IMR-90 (cell line): ENCODE results near the gene GRHL3.

Experiments used
- CEBPB ChIP-seq: IDR thresholded peaks from 2 replicates; pipeline ENCODE4 v1.6.1; 2012; ENCODE audit warnings: low read depth, low read length, improper control_type of control experiment
- MAFK ChIP-seq: IDR thresholded peaks from 2 replicates; pipeline ENCODE4 v1.6.1; 2012; ENCODE audit warnings: low read depth, low read length, improper control_type of control experiment
- POLR2A ChIP-seq: IDR thresholded peaks from 2 replicates; pipeline ENCODE4 v1.6.1; 2012; ENCODE audit warnings: mild to moderate bottlenecking, low read depth, low read length

DNA sequence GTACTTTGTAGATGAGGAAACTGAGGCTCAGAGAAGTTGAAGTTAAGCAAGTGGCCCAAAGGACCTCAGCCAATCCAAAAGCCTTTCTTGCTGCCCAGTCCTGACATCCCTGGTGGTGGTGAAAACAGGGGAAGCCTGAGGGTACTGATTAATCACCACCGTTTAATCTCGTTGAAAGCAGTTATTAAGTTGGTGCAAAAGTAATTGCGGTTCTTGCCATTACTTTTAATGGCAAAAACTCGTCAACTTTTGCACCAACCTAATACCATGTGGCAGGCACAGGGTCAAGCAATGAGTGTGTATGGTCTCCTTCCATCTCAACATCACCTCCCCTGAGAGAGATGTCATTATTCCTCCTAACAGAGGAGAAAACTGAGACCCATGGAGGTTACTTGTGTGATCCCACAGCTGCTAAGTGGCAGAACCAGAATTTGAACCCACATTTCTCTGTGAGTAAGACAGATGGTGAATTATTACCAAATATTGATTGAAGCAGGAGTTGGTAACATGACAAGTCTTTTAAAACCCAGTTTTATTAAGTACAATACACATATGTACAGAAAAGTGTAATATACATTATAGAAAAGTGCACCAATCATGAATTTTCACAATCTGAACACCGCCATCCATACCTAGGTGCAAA, 39.4 kb upstream of the GRHL3 start:
- TF ChIP-seq POLR2A, result no peak
- TF ChIP-seq CEBPB, result no peak
- TF ChIP-seq MAFK, result no peak
